WTC11 (cell line): Measurements from ENCODE around the gene MAP3K2. TPM values are rescaled to one million over a fixed set of nuclear protein-coding genes. Genes with fewer than 3 reads are reported as not detected.
A peak's percentile ranks its signal among the peaks of the same experiment; 100 is the strongest.

ENCODE experiments used
- ATAC-seq: fragments of 200-7000 bp; cut with Tn5 transposase; 2 replicates; pipeline ENCODE4 v1.10.0; 2021; ENCODE audit warnings: mild to moderate bottlenecking, moderate library complexity
- CTCF ChIA-PET: fragments of 300-600 bp; sonication (Branson Sonifier 250); formaldehyde crosslinking; loops from one replicate; lab custom pipeline; 2021; ENCODE audit warnings: antibody characterized with exemption; lab: Charles Lee
- POLR2A ChIA-PET: fragments of 350-600 bp; sonication (Branson Sonifier 250); formaldehyde crosslinking; loops from one replicate; lab custom pipeline; 2021; ENCODE audit warnings: antibody characterized with exemption; lab: Charles Lee
- DNase-seq: peaks from one replicate; pipeline ENCODE4 v3.0.0; 2021; ENCODE audit warnings: low spot score
- H3K27ac Mint-ChIP-seq: 2 replicates; pipeline ENCODE4 v1.8.0; 2021; ENCODE audit warnings: mixed read lengths
- H3K27me3 Mint-ChIP-seq: 2 replicates; pipeline ENCODE4 v1.8.0; 2021; ENCODE audit warnings: low read depth, mild to moderate bottlenecking, moderate library complexity, mixed read lengths
- H3K36me3 Mint-ChIP-seq: 2 replicates; pipeline ENCODE4 v1.8.0; 2021; ENCODE audit warnings: mixed read lengths
- H3K4me1 Mint-ChIP-seq: 2 replicates; pipeline ENCODE4 v1.8.0; 2022; ENCODE audit warnings: mixed read lengths
- H3K4me3 Mint-ChIP-seq: 2 replicates; pipeline ENCODE4 v1.8.0; 2021; ENCODE audit warnings: mild to moderate bottlenecking, moderate library complexity, mixed read lengths
- H3K9me3 Mint-ChIP-seq: 2 replicates; pipeline ENCODE4 v1.8.0; 2021; ENCODE audit warnings: mixed read lengths
- AR ChIP-seq: fragments of 250-450 bp; sonication (Bioruptor Pico); IDR thresholded peaks from 2 replicates; pipeline ENCODE4 v1.9.0; 2021; ENCODE audit warnings: mild to moderate bottlenecking
- CREB1 ChIP-seq: sonication (generic); formaldehyde crosslinking; IDR thresholded peaks from 2 replicates; pipeline ENCODE4 v1.8.0; 2023; ENCODE audit warnings: mild to moderate bottlenecking, missing genetic modification reagents
- ERG ChIP-seq: fragments of 250-450 bp; sonication (Bioruptor Pico); IDR thresholded peaks from 2 replicates; pipeline ENCODE4 v1.8.0; 2021; ENCODE audit warnings: mild to moderate bottlenecking
- ETV6 ChIP-seq: sonication (generic); formaldehyde crosslinking; IDR thresholded peaks from 2 replicates; pipeline ENCODE4 v1.8.1; 2022; ENCODE audit warnings: mild to moderate bottlenecking, missing genetic modification reagents
- GRHL2 ChIP-seq: fragments of 250-450 bp; sonication (Bioruptor Pico); IDR thresholded peaks from 2 replicates; pipeline ENCODE4 v1.8.0; 2022; ENCODE audit warnings: mild to moderate bottlenecking, moderate library complexity; ENCODE audit not compliant: insufficient replicate concordance, severe bottlenecking
- IRF2 ChIP-seq: sonication (generic); formaldehyde crosslinking; IDR thresholded peaks from 2 replicates; pipeline ENCODE4 v1.8.0; 2022; ENCODE audit warnings: low read depth, missing genetic modification reagents, borderline replicate concordance
- JAZF1 ChIP-seq: fragments of 250-450 bp; sonication (Bioruptor Pico); IDR thresholded peaks from 2 replicates; pipeline ENCODE4 v1.9.0; 2021; ENCODE audit warnings: moderate library complexity, mild to moderate bottlenecking, inconsistent platforms
- MLX ChIP-seq: sonication (generic); formaldehyde crosslinking; IDR thresholded peaks from 2 replicates; pipeline ENCODE4 v1.8.1; 2023; ENCODE audit warnings: mild to moderate bottlenecking, missing genetic modification reagents, moderate library complexity
- NFYB ChIP-seq: sonication (generic); formaldehyde crosslinking; conservative IDR thresholded peaks from 2 replicates; pipeline ENCODE4 v1.8.0; 2022; ENCODE audit warnings: low read depth, missing genetic modification reagents
- PRRX2 ChIP-seq: fragments of 250-450 bp; sonication (Bioruptor Pico); IDR thresholded peaks from 2 replicates; pipeline ENCODE4 v1.8.0; 2021; ENCODE audit warnings: mild to moderate bottlenecking
- RORB ChIP-seq: fragments of 250-450 bp; sonication (Bioruptor Pico); IDR thresholded peaks from 2 replicates; pipeline ENCODE4 v1.9.0; 2021; ENCODE audit warnings: mild to moderate bottlenecking
- SOX15 ChIP-seq: fragments of 250-450 bp; sonication (Bioruptor Pico); IDR thresholded peaks from 2 replicates; pipeline ENCODE4 v1.9.0; 2021; ENCODE audit warnings: mild to moderate bottlenecking
- TEAD1 ChIP-seq: sonication (generic); formaldehyde crosslinking; IDR thresholded peaks from 2 replicates; pipeline ENCODE4 v1.8.0; 2022; ENCODE audit warnings: mild to moderate bottlenecking, missing genetic modification reagents
- ZMAT4 ChIP-seq: fragments of 250-450 bp; sonication (Bioruptor Pico); IDR thresholded peaks from 2 replicates; pipeline ENCODE4 v1.9.0; 2021; ENCODE audit warnings: mild to moderate bottlenecking
- ZNF121 ChIP-seq: sonication (generic); formaldehyde crosslinking; IDR thresholded peaks from 2 replicates; pipeline ENCODE4 v1.8.0; 2023; ENCODE audit warnings: missing genetic modification reagents
- ZNF396 ChIP-seq: fragments of 250-450 bp; sonication (Bioruptor Pico); IDR thresholded peaks from 2 replicates; pipeline ENCODE4 v1.8.0; 2021; ENCODE audit warnings: mild to moderate bottlenecking, moderate library complexity, borderline replicate concordance
- ZNF416 ChIP-seq: fragments of 250-450 bp; sonication (Bioruptor Pico); IDR thresholded peaks from 2 replicates; pipeline ENCODE4 v1.9.0; 2021; ENCODE audit warnings: mild to moderate bottlenecking, inconsistent platforms
- ZNF671 ChIP-seq: fragments of 250-450 bp; sonication (Bioruptor Pico); IDR thresholded peaks from 2 replicates; pipeline ENCODE4 v1.8.0; 2021; ENCODE audit warnings: mild to moderate bottlenecking
- ZSCAN18 ChIP-seq: fragments of 250-450 bp; sonication (Bioruptor Pico); IDR thresholded peaks from 2 replicates; pipeline ENCODE4 v2.1.2; 2022; ENCODE audit warnings: mild to moderate bottlenecking, moderate library complexity
- total RNA-seq: library from RNA; stranded (reverse); gene quantifications from 3 replicates; pipeline ENCODE4 v1.2.3, GENCODE V29; 2021
- TF ChIP-seq, protein P1 (sequence below): sonication (generic); formaldehyde crosslinking; IDR thresholded peaks from 2 replicates; pipeline ENCODE4 v1.8.1; 2022; ENCODE audit warnings: missing genetic modification reagents, borderline replicate concordance
- TF ChIP-seq, protein P2 (sequence below): sonication (generic); formaldehyde crosslinking; IDR thresholded peaks from 2 replicates; pipeline ENCODE4 v1.8.0; 2023; ENCODE audit warnings: missing genetic modification reagents

The MAP3K2 gene
- total RNA-seq, 1 experiment from 2014 or later = 26.9 TPM

DNA sequence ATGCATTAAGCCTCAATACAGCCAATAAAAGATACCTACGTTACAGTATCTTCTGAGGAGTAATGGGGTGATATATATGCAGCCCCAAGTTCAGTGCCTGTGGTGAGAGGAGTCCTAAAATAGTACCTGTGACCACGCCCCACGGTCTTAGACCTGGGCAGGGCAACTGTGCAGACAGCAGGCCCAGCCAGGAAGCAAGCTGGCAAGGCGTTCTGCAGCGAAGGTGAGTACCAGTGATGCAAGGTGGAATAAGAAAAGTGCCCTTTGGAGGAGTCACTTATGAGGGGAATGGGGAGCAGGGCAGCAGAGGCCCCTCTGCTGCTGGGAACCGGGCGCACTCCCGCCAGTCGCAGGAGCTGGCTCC, 12.7 kb upstream of the MAP3K2 start (continued):
- TF ChIP-seq ZSCAN18 = no peak

- DNase-seq (no peak), ATAC-seq (peak; percentile 38)
- Mint-ChIP-seq H3K27me3 (no peaks in the 10 kb centered on the region; the same call in 1 of the 2 replicates), H3K4me1 (peaks cover 7% of the 10 kb centered on the region; the same call in 1 of the 2 replicates), H3K27ac (no peak overlapping the region), H3K4me3 (no peak overlapping the region), H3K36me3 (0 out of 2 replicates have a peak, but pooled peaks cover 2% of the 10 kb centered on the region), H3K9me3 (peaks cover 10% of the 10 kb centered on the region)
- POLR2A ChIA-PET = no interaction called here
- TF ChIP-seq JAZF1 (CRISPR knock-in tag) (no peak), ZMAT4 (no peak), TEAD1 (no peak), ETV6 (CRISPR knock-in tag) (no peak), NFYB (no peak), PRRX2 (CRISPR knock-in tag) (no peak), ZNF416 (CRISPR knock-in tag) (no peak), ZNF671 (CRISPR knock-in tag) (no peak), ZNF121 (CRISPR knock-in tag) (no peak), RORB (no peak), CREB1 (CRISPR knock-in tag) (no peak), AR (CRISPR knock-in tag) (no peak), MLX (no peak), ERG (CRISPR knock-in tag) (no peak), SOX15 (no peak), IRF2 (CRISPR knock-in tag) (no peak), ZNF396 (CRISPR knock-in tag) (no peak), GRHL2 (CRISPR knock-in tag) (no peak)
- TF ChIP-seq, protein P1, sequence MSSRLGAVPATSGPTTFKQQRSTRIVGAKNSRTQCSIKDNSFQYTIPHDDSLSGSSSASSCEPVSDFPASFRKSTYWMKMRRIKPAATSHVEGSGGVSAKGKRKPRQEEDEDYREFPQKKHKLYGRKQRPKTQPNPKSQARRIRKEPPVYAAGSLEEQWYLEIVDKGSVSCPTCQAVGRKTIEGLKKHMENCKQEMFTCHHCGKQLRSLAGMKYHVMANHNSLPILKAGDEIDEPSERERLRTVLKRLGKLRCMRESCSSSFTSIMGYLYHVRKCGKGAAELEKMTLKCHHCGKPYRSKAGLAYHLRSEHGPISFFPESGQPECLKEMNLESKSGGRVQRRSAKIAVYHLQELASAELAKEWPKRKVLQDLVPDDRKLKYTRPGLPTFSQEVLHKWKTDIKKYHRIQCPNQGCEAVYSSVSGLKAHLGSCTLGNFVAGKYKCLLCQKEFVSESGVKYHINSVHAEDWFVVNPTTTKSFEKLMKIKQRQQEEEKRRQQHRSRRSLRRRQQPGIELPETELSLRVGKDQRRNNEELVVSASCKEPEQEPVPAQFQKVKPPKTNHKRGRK (CRISPR knock-in tag) = no peak
- TF ChIP-seq, protein P2, sequence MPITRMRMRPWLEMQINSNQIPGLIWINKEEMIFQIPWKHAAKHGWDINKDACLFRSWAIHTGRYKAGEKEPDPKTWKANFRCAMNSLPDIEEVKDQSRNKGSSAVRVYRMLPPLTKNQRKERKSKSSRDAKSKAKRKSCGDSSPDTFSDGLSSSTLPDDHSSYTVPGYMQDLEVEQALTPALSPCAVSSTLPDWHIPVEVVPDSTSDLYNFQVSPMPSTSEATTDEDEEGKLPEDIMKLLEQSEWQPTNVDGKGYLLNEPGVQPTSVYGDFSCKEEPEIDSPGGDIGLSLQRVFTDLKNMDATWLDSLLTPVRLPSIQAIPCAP = no peak
- CTCF ChIA-PET = interaction anchor here (0.6 kb wide), 1 partner anchor 327 kb away, joined by 3 read pairs; no protein-coding TSS in a partner anchor
These were observed 10.4 kb upstream of the MAP3K2 start for GRCh38 chr2:127398239-127398590.
